ENCODE data around the gene EFL1.

The EFL1 gene

DNA sequence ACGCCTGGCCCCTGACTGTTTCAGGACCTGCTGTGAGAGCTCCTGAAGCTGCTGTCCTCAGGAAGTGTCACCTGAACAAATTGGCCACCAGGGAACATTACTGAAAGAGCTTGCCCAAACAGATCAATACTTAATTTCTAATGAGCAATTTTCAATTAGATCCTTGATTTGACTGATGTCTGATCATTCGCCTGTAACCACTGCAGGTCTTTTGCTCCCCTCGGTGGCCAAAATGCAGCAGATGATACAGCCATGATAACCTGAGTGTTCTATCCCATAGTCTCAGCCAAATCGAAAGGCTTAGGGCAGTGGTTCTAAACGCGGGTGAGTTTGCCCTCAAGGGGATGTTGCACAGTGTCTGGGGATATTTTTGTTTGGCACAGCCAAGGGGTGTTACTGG, 159.1 kb downstream of the EFL1 start:
- Histone ChIP-seq H3K4me3 (ENCODE audit: extremely low read depth, insufficient read depth, low read length, poor library complexity, severe bottlenecking) (no peak overlapping the region), H3K36me3 (ENCODE audit: control insufficient read depth, insufficient read depth, low read length) (no peaks in the 10 kb centered on the region), H3K27ac (ENCODE audit: low read depth, low read length, severe bottlenecking) (no peak overlapping the region), H3K9me3 (ENCODE audit: control insufficient read depth, low read length) (no peaks in the 10 kb centered on the region), H3K4me1 (ENCODE audit: control insufficient read depth, insufficient read depth, low read length, poor library complexity, severe bottlenecking) (no peaks in the 10 kb centered on the region)
- 85 to 98% methylated on average over 4 of the region's 6 CpGs for WGBS, 2 experiments (ENCODE audit: insufficient coverage in 2 of 2)

DNA sequence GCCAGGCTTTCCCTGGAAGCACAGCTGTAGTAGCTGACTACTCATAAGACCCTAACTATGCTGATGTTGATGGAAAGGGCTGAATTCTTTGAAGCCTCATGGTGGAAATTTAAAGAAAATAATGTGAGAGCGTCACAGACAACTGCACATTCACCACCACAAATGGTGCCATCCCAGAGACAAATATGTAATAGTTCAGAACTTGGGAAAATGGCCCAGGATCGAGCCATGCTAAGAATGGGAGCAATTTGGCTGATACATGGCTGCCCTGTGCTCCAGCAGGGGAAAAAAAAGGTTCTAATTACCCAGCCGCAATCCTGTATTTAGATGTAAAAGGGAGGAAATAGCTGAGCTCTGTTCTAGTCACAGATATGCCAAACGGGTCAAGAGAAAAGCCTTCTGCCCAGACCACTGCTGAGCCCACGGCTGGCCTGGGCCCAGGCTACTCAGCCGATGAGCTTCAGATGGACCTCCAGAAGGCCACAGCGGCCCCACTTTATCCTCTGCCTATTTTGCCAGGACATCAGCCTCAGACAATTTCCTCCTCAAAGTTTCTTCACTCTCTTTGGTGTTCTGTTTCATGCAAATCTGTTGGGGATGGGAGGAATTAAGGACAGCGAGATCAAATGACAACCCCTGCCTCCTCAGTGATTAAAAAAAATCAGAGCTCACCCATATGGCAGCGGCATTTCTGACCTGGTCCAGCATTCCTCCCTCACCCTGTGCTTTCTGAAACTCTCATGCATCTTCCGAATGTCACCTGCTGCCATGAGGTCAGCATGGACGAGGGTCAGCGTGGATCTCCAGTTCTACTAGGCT, 162.2 kb downstream of the EFL1 start:
- H3K36me3 ChIP-seq (ENCODE audit: control insufficient read depth, insufficient read depth, low read length), result no peaks in the 10 kb centered on the region
- H3K27ac ChIP-seq (ENCODE audit: low read depth, low read length, severe bottlenecking), result peak overlapping the region; percentile 13
- 53 to 61% methylated on average over 7 to 8 of the region's 12 CpGs for WGBS, 2 experiments (ENCODE audit: insufficient coverage in 2 of 2)
- no peaks in the 10 kb centered on the region for H3K4me1 ChIP-seq (ENCODE audit: control insufficient read depth, insufficient read depth, low read length, poor library complexity, severe bottlenecking)
- no peak overlapping the region for H3K4me3 ChIP-seq (ENCODE audit: extremely low read depth, insufficient read depth, low read length, poor library complexity, severe bottlenecking)
- H3K9me3 ChIP-seq (ENCODE audit: control insufficient read depth, low read length), result no peaks in the 10 kb centered on the region

GRCh38 chr15:82098674-82099073, 163.9 kb downstream of the EFL1 start:
- Histone ChIP-seq H3K4me3 (ENCODE audit: extremely low read depth, insufficient read depth, low read length, poor library complexity, severe bottlenecking) (no peak overlapping the region), H3K27ac (ENCODE audit: low read depth, low read length, severe bottlenecking) (no peak overlapping the region), H3K4me1 (ENCODE audit: control insufficient read depth, insufficient read depth, low read length, poor library complexity, severe bottlenecking) (peaks cover 9% of the 10 kb centered on the region), H3K9me3 (ENCODE audit: control insufficient read depth, low read length) (no peaks in the 10 kb centered on the region), H3K36me3 (ENCODE audit: control insufficient read depth, insufficient read depth, low read length) (no peaks in the 10 kb centered on the region)
- WGBS, 2 experiments (ENCODE audit: insufficient coverage in 2 of 2), result 93% methylated on average over 14 to 15 of the region's 15 CpGs

DNA sequence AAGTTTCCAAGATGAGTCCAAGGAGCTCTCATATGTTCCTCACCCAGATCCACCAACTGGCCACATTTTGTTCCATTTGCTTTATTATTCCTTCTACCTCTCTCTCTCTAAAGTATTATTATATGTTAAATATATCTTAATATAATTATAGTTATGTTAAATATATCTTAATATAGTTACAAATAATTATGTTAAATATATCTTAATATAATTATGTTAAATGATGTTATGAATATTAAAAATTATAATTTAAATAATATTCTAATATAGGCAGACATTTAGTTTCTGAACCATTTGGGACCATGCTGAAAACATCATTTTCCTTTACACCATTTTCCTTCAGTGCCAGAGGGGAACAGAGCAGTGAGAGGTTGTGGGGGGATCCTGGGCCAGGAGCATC, 166.7 kb downstream of the EFL1 start:
- H3K27ac ChIP-seq (ENCODE audit: low read depth, low read length, severe bottlenecking), result no peak overlapping the region
- peaks cover 10% of the 10 kb centered on the region for H3K9me3 ChIP-seq (ENCODE audit: control insufficient read depth, low read length)
- peaks cover 9% of the 10 kb centered on the region for H3K4me1 ChIP-seq (ENCODE audit: control insufficient read depth, insufficient read depth, low read length, poor library complexity, severe bottlenecking)
- H3K36me3 ChIP-seq (ENCODE audit: control insufficient read depth, insufficient read depth, low read length), result no peaks in the 10 kb centered on the region
- H3K4me3 ChIP-seq (ENCODE audit: extremely low read depth, insufficient read depth, low read length, poor library complexity, severe bottlenecking), result no peak overlapping the region

DNA sequence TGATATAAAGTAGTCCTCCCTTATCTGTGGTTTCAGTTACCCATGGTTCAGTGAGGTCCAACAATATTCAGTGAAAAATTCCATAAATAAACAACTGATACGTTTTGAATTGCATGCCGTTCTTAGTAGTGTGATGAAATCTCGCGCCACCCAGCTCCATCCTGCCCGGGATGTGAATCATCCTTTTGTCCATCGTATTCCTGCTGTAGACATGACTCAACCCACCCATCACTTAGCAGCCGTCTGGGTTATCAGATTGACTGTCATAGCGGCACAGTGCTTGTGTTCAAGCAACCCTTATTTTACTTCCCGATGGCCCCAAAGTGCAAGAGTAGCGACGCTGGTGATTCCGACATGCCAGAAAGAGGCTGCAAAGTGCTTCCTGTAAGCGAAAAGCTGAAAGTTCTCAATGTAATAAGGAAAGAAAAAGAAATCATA, 168.7 kb downstream of the EFL1 start:
- no peak overlapping the region for H3K4me3 ChIP-seq (ENCODE audit: extremely low read depth, insufficient read depth, low read length, poor library complexity, severe bottlenecking)
- H3K27ac ChIP-seq (ENCODE audit: low read depth, low read length, severe bottlenecking), result peak overlapping the region; percentile 71
- no peaks in the 10 kb centered on the region for H3K36me3 ChIP-seq (ENCODE audit: control insufficient read depth, insufficient read depth, low read length)
- 83 to 89% methylated on average over 11 to 13 of the region's 13 CpGs for WGBS, 2 experiments (ENCODE audit: insufficient coverage in 2 of 2)
- H3K9me3 ChIP-seq (ENCODE audit: control insufficient read depth, low read length), result peaks cover 10% of the 10 kb centered on the region
- H3K4me1 ChIP-seq (ENCODE audit: control insufficient read depth, insufficient read depth, low read length, poor library complexity, severe bottlenecking), result peaks cover 9% of the 10 kb centered on the region

GRCh38 chr15:82093325-82093724, 169.2 kb downstream of the EFL1 start:
- no peaks in the 10 kb centered on the region for H3K36me3 ChIP-seq (ENCODE audit: control insufficient read depth, insufficient read depth, low read length)

DNA sequence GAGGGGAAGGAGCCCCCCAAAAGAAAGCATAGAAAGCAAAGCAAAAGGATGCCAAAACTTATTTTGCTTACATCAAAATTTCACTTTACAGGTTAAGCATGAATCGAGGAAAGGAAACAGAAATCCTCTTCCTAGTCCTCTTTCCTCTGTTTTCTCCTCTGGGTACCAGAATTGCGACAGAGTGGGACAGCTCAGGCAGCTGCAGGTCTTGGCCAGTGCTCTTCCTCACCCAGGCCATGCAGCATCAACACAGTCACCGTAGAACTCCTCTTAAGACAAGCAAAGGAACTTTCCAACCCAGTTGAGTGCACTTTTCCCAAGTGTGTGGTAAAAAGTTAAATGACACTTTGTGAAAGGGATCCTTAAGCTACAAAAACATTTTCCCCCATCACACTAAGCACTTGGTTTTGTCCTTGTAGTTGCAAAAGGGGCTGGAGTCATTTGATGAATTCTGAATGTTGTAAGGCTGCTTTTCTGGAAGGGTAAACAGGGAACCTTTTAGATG, 170.8 kb downstream of the EFL1 start:
- WGBS, 2 experiments (ENCODE audit: insufficient coverage in 2 of 2), result 86 to 100% methylated on average over 2 of the region's 3 CpGs
- peaks cover 9% of the 10 kb centered on the region for H3K4me1 ChIP-seq (ENCODE audit: control insufficient read depth, insufficient read depth, low read length, poor library complexity, severe bottlenecking)
- H3K36me3 ChIP-seq (ENCODE audit: control insufficient read depth, insufficient read depth, low read length), result no peaks in the 10 kb centered on the region
- H3K4me3 ChIP-seq (ENCODE audit: extremely low read depth, insufficient read depth, low read length, poor library complexity, severe bottlenecking), result no peak overlapping the region
- peaks cover 10% of the 10 kb centered on the region for H3K9me3 ChIP-seq (ENCODE audit: control insufficient read depth, low read length)
- H3K27ac ChIP-seq (ENCODE audit: low read depth, low read length, severe bottlenecking), result no peak overlapping the region

More at GRCh38 chr15:82093325-82093724, 169.2 kb downstream of the EFL1 start:
- Histone ChIP-seq H3K9me3 (ENCODE audit: control insufficient read depth, low read length) (peaks cover 10% of the 10 kb centered on the region), H3K4me1 (ENCODE audit: control insufficient read depth, insufficient read depth, low read length, poor library complexity, severe bottlenecking) (peaks cover 9% of the 10 kb centered on the region), H3K4me3 (ENCODE audit: extremely low read depth, insufficient read depth, low read length, poor library complexity, severe bottlenecking) (no peak overlapping the region), H3K27ac (ENCODE audit: low read depth, low read length, severe bottlenecking) (peak overlapping the region; percentile 71)
- 85 to 92% methylated on average over 2 of the region's 5 CpGs for WGBS, 2 experiments (ENCODE audit: insufficient coverage in 2 of 2)

- no peak overlapping the region for H3K4me3 ChIP-seq (ENCODE audit: extremely low read depth, insufficient read depth, low read length, poor library complexity, severe bottlenecking)
- 96 to 98% methylated on average over 8 to 10 of the region's 16 CpGs for WGBS, 2 experiments (ENCODE audit: insufficient coverage in 2 of 2)
Measured at GRCh38 chr15:82086243-82086995, 176.1 kb downstream of the EFL1 start.

GRCh38 chr15:82081914-82082762, 180.4 kb downstream of the EFL1 start:
- Histone ChIP-seq H3K4me1 (ENCODE audit: control insufficient read depth, insufficient read depth, low read length, poor library complexity, severe bottlenecking) (peaks cover 6% of the 10 kb centered on the region), H3K27ac (ENCODE audit: low read depth, low read length, severe bottlenecking) (no peak overlapping the region), H3K9me3 (ENCODE audit: control insufficient read depth, low read length) (no peaks in the 10 kb centered on the region), H3K4me3 (ENCODE audit: extremely low read depth, insufficient read depth, low read length, poor library complexity, severe bottlenecking) (no peak overlapping the region), H3K36me3 (ENCODE audit: control insufficient read depth, insufficient read depth, low read length) (no peaks in the 10 kb centered on the region)
- WGBS, 2 experiments (ENCODE audit: insufficient coverage in 2 of 2), result 78 to 85% methylated on average over 7 of the region's 14 CpGs

More at GRCh38 chr15:82086243-82086995, 176.1 kb downstream of the EFL1 start:
- H3K36me3 ChIP-seq (ENCODE audit: control insufficient read depth, insufficient read depth, low read length), result no peaks in the 10 kb centered on the region
- H3K4me1 ChIP-seq (ENCODE audit: control insufficient read depth, insufficient read depth, low read length, poor library complexity, severe bottlenecking), result peaks cover 6% of the 10 kb centered on the region
- H3K9me3 ChIP-seq (ENCODE audit: control insufficient read depth, low read length), result no peaks in the 10 kb centered on the region
- no peak overlapping the region for H3K27ac ChIP-seq (ENCODE audit: low read depth, low read length, severe bottlenecking)

- Histone ChIP-seq H3K4me1 (ENCODE audit: control insufficient read depth, insufficient read depth, low read length, poor library complexity, severe bottlenecking) (peaks cover 6% of the 10 kb centered on the region), H3K9me3 (ENCODE audit: control insufficient read depth, low read length) (no peaks in the 10 kb centered on the region), H3K4me3 (ENCODE audit: extremely low read depth, insufficient read depth, low read length, poor library complexity, severe bottlenecking) (no peak overlapping the region), H3K27ac (ENCODE audit: low read depth, low read length, severe bottlenecking) (no peak overlapping the region), H3K36me3 (ENCODE audit: control insufficient read depth, insufficient read depth, low read length) (no peaks in the 10 kb centered on the region)
- WGBS, 2 experiments (ENCODE audit: insufficient coverage in 2 of 2), result 87% methylated on average over 2 to 3 of the region's 6 CpGs
Measured at GRCh38 chr15:82080774-82081173, 181.8 kb downstream of the EFL1 start.
